Suprapubic skin (tissue), 4 donors: Measurements from ENCODE around the gene CLEC4M. TPM values are rescaled to one million over a fixed set of nuclear protein-coding genes. Genes with fewer than 3 reads are reported as not detected.

Experiments used
- DNase-seq, 2 donors: peaks; one replicate each; pipeline ENCODE4 v3.0.0-alpha.2; 2019; ENCODE audit warnings: low spot score in 2 of 2
- H3K27ac ChIP-seq: fragments of 200-600 bp; sonication (generic); one replicate; pipeline ENCODE4 v1.5.1; 2019
- H3K27me3 ChIP-seq: fragments of 200-600 bp; sonication (generic); one replicate; pipeline ENCODE4 v1.5.1; 2019
- H3K36me3 ChIP-seq: fragments of 200-600 bp; sonication (generic); one replicate; pipeline ENCODE4 v1.5.1; 2019
- H3K4me1 ChIP-seq: fragments of 200-600 bp; sonication (generic); one replicate; pipeline ENCODE4 v1.5.1; 2019
- H3K4me3 ChIP-seq: fragments of 200-600 bp; sonication (generic); one replicate; pipeline ENCODE4 v1.5.1; 2019; ENCODE audit warnings: mild to moderate bottlenecking
- H3K9me3 ChIP-seq: fragments of 200-600 bp; sonication (generic); one replicate; pipeline ENCODE4 v1.5.1; 2019
- CTCF ChIP-seq, 2 donors: fragments of 200-600 bp in 1 of 2; fragments of 450-650 bp in 1 of 2; sonication (generic) in 1 of 2; IDR thresholded peaks; one replicate each; pipeline ENCODE4 v1.5.1; 2016 to 2019; ENCODE audit warnings: antibody characterized with exemption in 2 of 2, mild to moderate bottlenecking in 1 of 2, moderate library complexity in 1 of 2
- EP300 ChIP-seq: sonication (generic); formaldehyde crosslinking; IDR thresholded peaks from one replicate; pipeline ENCODE4 v1.6.1; 2017; ENCODE audit warnings: antibody characterized with exemption
- POLR2A ChIP-seq, 2 donors: fragments of 450-650 bp; IDR thresholded peaks; one replicate each; pipeline ENCODE4 v1.6.1; 2017; ENCODE audit warnings: antibody characterized with exemption in 2 of 2, mild to moderate bottlenecking in 2 of 2, moderate library complexity in 2 of 2
- POLR2AphosphoS5 ChIP-seq, 3 donors: sonication (generic); formaldehyde crosslinking; IDR thresholded peaks; one replicate each; pipeline ENCODE4 v1.6.1; 2017; ENCODE audit warnings: antibody characterized with exemption in 3 of 3
- WGBS: methylation state at CpG from one replicate; pipeline ENCODE4 v1.1.5; 2018; 5-methylcytosine and 5-hydroxymethylcytosine counted together
- total RNA-seq, 4 donors: library from RNA; depleted of rRNA; stranded (reverse); fragments of >200 nt; gene quantifications; one replicate each; pipeline ENCODE4 v1.1.0, GENCODE V29; 2016

The CLEC4M gene, protein sequence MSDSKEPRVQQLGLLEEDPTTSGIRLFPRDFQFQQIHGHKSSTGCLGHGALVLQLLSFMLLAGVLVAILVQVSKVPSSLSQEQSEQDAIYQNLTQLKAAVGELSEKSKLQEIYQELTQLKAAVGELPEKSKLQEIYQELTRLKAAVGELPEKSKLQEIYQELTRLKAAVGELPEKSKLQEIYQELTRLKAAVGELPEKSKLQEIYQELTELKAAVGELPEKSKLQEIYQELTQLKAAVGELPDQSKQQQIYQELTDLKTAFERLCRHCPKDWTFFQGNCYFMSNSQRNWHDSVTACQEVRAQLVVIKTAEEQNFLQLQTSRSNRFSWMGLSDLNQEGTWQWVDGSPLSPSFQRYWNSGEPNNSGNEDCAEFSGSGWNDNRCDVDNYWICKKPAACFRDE
- not detected for total RNA-seq

- H3K4me3 ChIP-seq, result no peak within 1 kb of the TSS
- H3K36me3 ChIP-seq, result no peaks in the 10 kb centered on the region
- peaks cover 10% of the 10 kb centered on the region for H3K9me3 ChIP-seq
- WGBS, result 80% methylated on average over 8 of the region's 8 CpGs
- H3K27ac ChIP-seq, result no peak within 1 kb of the TSS
- peaks cover 12% of the 10 kb centered on the region for H3K27me3 ChIP-seq
- no peak for DNase-seq
- H3K4me1 ChIP-seq, result no peaks in the 10 kb centered on the region
- TF ChIP-seq POLR2A (IDR thresholded peaks at IDR 0.05) (no peak), POLR2AphosphoS5 (IDR thresholded peaks at IDR 0.05) (no peak), EP300 (no peak), CTCF (IDR thresholded peaks at IDR 0.05) (no peak)
These were observed at the start of gene CLEC4M for GRCh38 chr19:7762719-7763293. CLEC4M (plus strand) TSS chr19:7763243; CDS start chr19:7763267, 24 bp downstream.

GRCh38 chr19:7715671-7716070, 47.4 kb upstream of the CLEC4M start:
- DNase-seq, result no peak
- Histone ChIP-seq H3K27me3 (no peaks in the 10 kb centered on the region), H3K9me3 (no peaks in the 10 kb centered on the region), H3K4me3 (no peak overlapping the region), H3K36me3 (no peaks in the 10 kb centered on the region), H3K27ac (no peak overlapping the region), H3K4me1 (no peaks in the 10 kb centered on the region)
- TF ChIP-seq POLR2AphosphoS5 (IDR thresholded peaks at IDR 0.05) (no peak), CTCF (IDR thresholded peaks at IDR 0.05) (no peak), POLR2A (IDR thresholded peaks at IDR 0.05) (no peak), EP300 (no peak)
- 77% methylated on average over 1 of the region's 1 CpG for WGBS

DNA sequence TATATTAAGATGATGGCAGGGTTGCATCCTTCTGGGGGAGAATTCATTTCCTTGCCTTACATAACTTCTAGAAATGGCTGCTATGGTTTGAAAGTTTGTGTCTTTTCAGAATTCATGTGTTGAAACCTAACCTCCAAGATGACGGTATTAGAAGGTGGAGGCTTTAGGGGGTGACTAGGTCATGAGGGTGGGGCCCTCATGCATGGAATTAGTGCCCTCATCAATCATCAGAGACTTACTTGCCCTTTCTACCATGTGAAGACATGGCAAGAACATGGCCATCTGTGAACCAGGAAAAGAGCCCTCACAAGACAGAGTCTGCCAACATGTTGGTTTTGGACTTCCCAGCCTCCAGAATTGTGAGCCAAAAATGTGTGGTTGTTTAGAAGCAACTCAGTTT, 46.3 kb upstream of the CLEC4M start:
- Histone ChIP-seq H3K27ac (no peak overlapping the region), H3K27me3 (peaks cover 5% of the 10 kb centered on the region), H3K4me3 (no peak overlapping the region), H3K36me3 (no peaks in the 10 kb centered on the region), H3K9me3 (no peaks in the 10 kb centered on the region), H3K4me1 (no peaks in the 10 kb centered on the region)
- no peak for TF ChIP-seq POLR2A (IDR thresholded peaks at IDR 0.05)
- no peak for TF ChIP-seq CTCF (IDR thresholded peaks at IDR 0.05)
- TF ChIP-seq EP300, result no peak
- no peak for TF ChIP-seq POLR2AphosphoS5 (IDR thresholded peaks at IDR 0.05)
- no peak for DNase-seq
- 94% methylated on average over 1 of the region's 1 CpG for WGBS

DNA sequence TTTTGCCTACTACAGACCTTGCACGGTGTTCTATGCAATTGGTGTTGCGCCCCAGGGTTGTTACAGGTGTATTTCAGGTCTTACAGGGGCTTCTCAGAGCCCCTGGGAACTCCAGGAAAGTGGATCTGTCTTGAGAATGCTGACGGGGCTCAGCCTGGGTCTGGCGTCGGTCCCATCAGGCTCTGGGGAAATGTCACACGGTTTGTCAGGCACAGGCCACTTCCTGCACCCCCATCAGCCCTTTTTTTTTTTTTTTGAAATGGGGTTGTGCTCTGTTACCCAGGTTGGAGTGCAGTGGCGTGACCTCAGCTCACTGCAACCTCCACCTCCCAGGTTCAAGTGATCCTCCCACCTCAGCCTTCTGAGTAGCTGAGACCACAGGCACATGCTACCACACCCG, 44.4 kb upstream of the CLEC4M start:
- no peaks in the 10 kb centered on the region for H3K9me3 ChIP-seq
- DNase-seq, result no peak
- 61% methylated on average over 8 of the region's 8 CpGs for WGBS

DNA sequence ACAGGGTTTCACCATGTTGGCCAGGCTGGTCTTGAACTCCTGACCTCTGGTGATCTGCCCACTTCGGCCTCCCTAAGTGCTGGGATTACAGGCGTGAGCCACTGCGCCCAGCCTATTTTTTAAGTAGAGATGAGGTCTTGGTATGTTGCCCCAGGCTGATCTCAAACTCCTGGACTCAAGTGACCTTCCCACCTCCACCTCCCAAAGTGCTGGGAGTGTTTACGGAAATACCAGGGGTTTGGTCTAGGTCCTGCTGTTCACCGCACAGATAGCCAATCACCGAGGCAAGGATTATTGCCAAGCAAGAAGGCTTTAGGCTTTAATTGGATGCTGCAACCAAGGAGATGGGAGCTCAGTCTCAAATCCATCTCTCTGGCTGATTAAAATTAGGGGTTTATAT, 42.7 kb upstream of the CLEC4M start:
- Histone ChIP-seq H3K27ac (no peak overlapping the region), H3K36me3 (no peaks in the 10 kb centered on the region), H3K27me3 (peaks cover 6% of the 10 kb centered on the region), H3K4me3 (no peak overlapping the region), H3K4me1 (no peaks in the 10 kb centered on the region), H3K9me3 (no peaks in the 10 kb centered on the region)
- no peak for TF ChIP-seq POLR2A (IDR thresholded peaks at IDR 0.05)
- TF ChIP-seq CTCF (IDR thresholded peaks at IDR 0.05), result no peak
- DNase-seq, result no peak
- 81% methylated on average over 6 of the region's 6 CpGs for WGBS

More for the DNA sequence above, 44.4 kb upstream of the CLEC4M start:
- no peak overlapping the region for H3K4me3 ChIP-seq
- no peak overlapping the region for H3K27ac ChIP-seq
- TF ChIP-seq EP300 (no peak), POLR2A (IDR thresholded peaks at IDR 0.05) (no peak), POLR2AphosphoS5 (IDR thresholded peaks at IDR 0.05) (no peak)
- no peaks in the 10 kb centered on the region for H3K36me3 ChIP-seq
- H3K27me3 ChIP-seq, result peaks cover 6% of the 10 kb centered on the region
- H3K4me1 ChIP-seq, result no peaks in the 10 kb centered on the region
